SK-N-SH treated with all-trans-retinoic acid at 6 μM for 48 hours (cell line): Measurements from ENCODE around the gene PRSS27.

ENCODE experiments used
- ATAC-seq: fragments of 200-7000 bp; cut with Tn5 transposase; 3 replicates; pipeline ENCODE4 v1.9.1; 2020; ENCODE audit warnings: mild to moderate bottlenecking, moderate library complexity
- CREB5 ChIP-seq: fragments of 250-450 bp; sonication (Bioruptor Pico); IDR thresholded peaks from 2 replicates; pipeline ENCODE4 v1.5.1; 2020; ENCODE audit warnings: low read depth, mild to moderate bottlenecking, moderate library complexity
- CSDC2 ChIP-seq: fragments of 250-450 bp; sonication (Bioruptor Pico); IDR thresholded peaks from 2 replicates; pipeline ENCODE4 v1.5.0; 2020; ENCODE audit warnings: mild to moderate bottlenecking, moderate library complexity
- CSRNP3 ChIP-seq: fragments of 250-450 bp; sonication (Bioruptor Pico); IDR thresholded peaks from 2 replicates; pipeline ENCODE4 v1.5.1; 2021; ENCODE audit warnings: mild to moderate bottlenecking, moderate library complexity
- ESRRG ChIP-seq: fragments of 250-450 bp; sonication (Bioruptor Pico); IDR thresholded peaks from 2 replicates; pipeline ENCODE4 v1.6.1; 2021; ENCODE audit warnings: mild to moderate bottlenecking
- GLIS3 ChIP-seq: fragments of 250-450 bp; sonication (Bioruptor Pico); IDR thresholded peaks from 2 replicates; pipeline ENCODE4 v1.5.0; 2020; ENCODE audit warnings: mild to moderate bottlenecking, moderate library complexity
- ISL1 ChIP-seq: fragments of 250-450 bp; sonication (Bioruptor Pico); IDR thresholded peaks from 2 replicates; pipeline ENCODE4 v2.1.2; 2022; ENCODE audit warnings: mild to moderate bottlenecking, moderate library complexity
- OSR1 ChIP-seq: fragments of 250-450 bp; sonication (Bioruptor Pico); IDR thresholded peaks from 2 replicates; pipeline ENCODE4 v1.8.0; 2022; ENCODE audit warnings: moderate library complexity, mild to moderate bottlenecking, inconsistent platforms
- PATZ1 ChIP-seq: fragments of 250-450 bp; sonication (Bioruptor Pico); IDR thresholded peaks from 2 replicates; pipeline ENCODE4 v1.8.0; 2020; ENCODE audit warnings: mild to moderate bottlenecking, moderate library complexity, borderline replicate concordance
- POU6F1 ChIP-seq: fragments of 250-450 bp; sonication (Bioruptor Pico); IDR thresholded peaks from 2 replicates; pipeline ENCODE4 v1.8.0; 2021; ENCODE audit warnings: low read depth, mild to moderate bottlenecking, moderate library complexity, borderline replicate concordance
- PPARA ChIP-seq: fragments of 250-450 bp; sonication (Bioruptor Pico); IDR thresholded peaks from 2 replicates; pipeline ENCODE4 v1.5.0; 2020; ENCODE audit warnings: mild to moderate bottlenecking, borderline replicate concordance
- RARB ChIP-seq: fragments of 250-450 bp; sonication (Bioruptor Pico); IDR thresholded peaks from 2 replicates; pipeline ENCODE4 v1.8.0; 2021; ENCODE audit warnings: mild to moderate bottlenecking, moderate library complexity
- SNAI2 ChIP-seq: fragments of 250-450 bp; sonication (Bioruptor Pico); IDR thresholded peaks from 2 replicates; pipeline ENCODE4 v1.5.0; 2020; ENCODE audit warnings: mild to moderate bottlenecking, moderate library complexity
- TCF4 ChIP-seq: fragments of 250-450 bp; sonication (Bioruptor Pico); IDR thresholded peaks from 2 replicates; pipeline ENCODE4 v1.8.0; 2021; ENCODE audit warnings: mild to moderate bottlenecking, moderate library complexity, borderline replicate concordance
- TOX ChIP-seq: fragments of 250-450 bp; sonication (Bioruptor Pico); IDR thresholded peaks from 2 replicates; pipeline ENCODE4 v1.8.0; 2021; ENCODE audit warnings: mild to moderate bottlenecking, moderate library complexity, borderline replicate concordance
- ZC3H10 ChIP-seq: fragments of 250-450 bp; sonication (Bioruptor Pico); IDR thresholded peaks from 2 replicates; pipeline ENCODE4 v1.5.1; 2021; ENCODE audit warnings: mild to moderate bottlenecking, moderate library complexity
- ZFP30 ChIP-seq: fragments of 450-650 bp; formaldehyde crosslinking; IDR thresholded peaks from 2 replicates; pipeline ENCODE4 v1.5.0; 2022; ENCODE audit warnings: mild to moderate bottlenecking, moderate library complexity
- ZNF565 ChIP-seq: fragments of 450-650 bp; formaldehyde crosslinking; conservative IDR thresholded peaks from 2 replicates; pipeline ENCODE4 v1.5.0; 2020; ENCODE audit warnings: low read depth, mild to moderate bottlenecking, moderate library complexity
- ZNF70 ChIP-seq: fragments of 450-650 bp; formaldehyde crosslinking; IDR thresholded peaks from 2 replicates; pipeline ENCODE4 v1.5.0; 2020; ENCODE audit warnings: mild to moderate bottlenecking, moderate library complexity
- ZNF8 ChIP-seq: fragments of 450-650 bp; formaldehyde crosslinking; IDR thresholded peaks from 2 replicates; pipeline ENCODE4 v1.5.0; 2020; ENCODE audit warnings: mild to moderate bottlenecking, moderate library complexity

Gene PRSS27

GRCh38 chr16:2717383-2718263, 2.4 kb downstream of the PRSS27 start (continued):
- TF ChIP-seq CREB5 (CRISPR knock-in tag) (no peak), ZNF8 (CRISPR knock-in tag) (no peak), GLIS3 (CRISPR knock-in tag) (no peak), RARB (CRISPR knock-in tag) (no peak)

GRCh38 chr16:2716948-2717347, 3.1 kb downstream of the PRSS27 start:
- no peak for ATAC-seq
- TF ChIP-seq OSR1 (CRISPR knock-in tag) = no peak
- no peak for TF ChIP-seq ISL1 (CRISPR knock-in tag)
- TF ChIP-seq POU6F1 (CRISPR knock-in tag) = no peak
- TF ChIP-seq TOX (CRISPR knock-in tag) = no peak

GRCh38 chr16:2715966-2716885, 3.8 kb downstream of the PRSS27 start:
- ATAC-seq = no peak
- TF ChIP-seq SNAI2 (no peak), CSDC2 (CRISPR knock-in tag) (no peak), ZNF565 (no peak), ZNF8 (CRISPR knock-in tag) (no peak), CSRNP3 (CRISPR knock-in tag) (no peak), ZFP30 (CRISPR knock-in tag) (no peak), PPARA (no peak)

- TF ChIP-seq PPARA (no peak), ZNF70 (CRISPR knock-in tag) (no peak), ESRRG (CRISPR knock-in tag) (no peak), OSR1 (CRISPR knock-in tag) (no peak), CSRNP3 (CRISPR knock-in tag) (no peak), POU6F1 (CRISPR knock-in tag) (no peak), ZFP30 (CRISPR knock-in tag) (no peak), PATZ1 (CRISPR knock-in tag) (no peak), TCF4 (CRISPR knock-in tag) (no peak), ZNF8 (CRISPR knock-in tag) (no peak), RARB (CRISPR knock-in tag) (no peak), TOX (CRISPR knock-in tag) (no peak), GLIS3 (CRISPR knock-in tag) (no peak), ZC3H10 (CRISPR knock-in tag) (no peak)
Observed at GRCh38 chr16:2715519-2715918, 4.5 kb downstream of the PRSS27 start.

More at GRCh38 chr16:2715519-2715918, 4.5 kb downstream of the PRSS27 start:
- no peak for ATAC-seq
